Neutrophil (primary cell): ENCODE results near the gene SNAPC3.

Source experiments
- H3K27ac ChIP-seq: fragments of 200-600 bp; sonication (generic); 2 replicates; pipeline ENCODE4 v1.5.1; 2016; ENCODE audit warnings: mild to moderate bottlenecking, moderate library complexity
- H3K27me3 ChIP-seq: fragments of 200-600 bp; sonication (generic); 2 replicates; pipeline ENCODE4 v1.6.0; 2016; ENCODE audit warnings: mild to moderate bottlenecking
- H3K36me3 ChIP-seq: fragments of 200-600 bp; sonication (generic); 2 replicates; pipeline ENCODE4 v1.5.1; 2017
- H3K4me1 ChIP-seq, 2 experiments: fragments of 200-600 bp in 1 of 2; sonication (generic) in 1 of 2; 1 replicate in 1 of 2; 2 replicates in 1 of 2; pipeline versions ENCODE4 v1.5.1 to v1.6.1; 2013 to 2016; ENCODE audit warnings: low read depth in 1 of 2, low read length in 1 of 2, mild to moderate bottlenecking in 1 of 2, moderate library complexity in 1 of 2; ENCODE audit not compliant: control insufficient read depth in 1 of 2, insufficient read depth in 1 of 2
- H3K4me3 ChIP-seq, 2 experiments: fragments of 200-600 bp in 1 of 2; sonication (generic) in 1 of 2; 1 replicate in 1 of 2; 2 replicates in 1 of 2; pipeline ENCODE4 v1.5.1; 2013 to 2016; ENCODE audit warnings: low read depth in 1 of 2, low read length in 1 of 2, mild to moderate bottlenecking in 1 of 2, moderate library complexity in 1 of 2
- H3K9me3 ChIP-seq: fragments of 200-600 bp; sonication (generic); 2 replicates; pipeline ENCODE4 v1.5.1; 2016
- TF ChIP-seq, protein P1 (sequence below): fragments of 200-600 bp; sonication (generic); IDR thresholded peaks from 2 replicates; pipeline ENCODE4 v1.5.1; 2016; ENCODE audit warnings: antibody characterized with exemption

The SNAPC3 gene

DNA sequence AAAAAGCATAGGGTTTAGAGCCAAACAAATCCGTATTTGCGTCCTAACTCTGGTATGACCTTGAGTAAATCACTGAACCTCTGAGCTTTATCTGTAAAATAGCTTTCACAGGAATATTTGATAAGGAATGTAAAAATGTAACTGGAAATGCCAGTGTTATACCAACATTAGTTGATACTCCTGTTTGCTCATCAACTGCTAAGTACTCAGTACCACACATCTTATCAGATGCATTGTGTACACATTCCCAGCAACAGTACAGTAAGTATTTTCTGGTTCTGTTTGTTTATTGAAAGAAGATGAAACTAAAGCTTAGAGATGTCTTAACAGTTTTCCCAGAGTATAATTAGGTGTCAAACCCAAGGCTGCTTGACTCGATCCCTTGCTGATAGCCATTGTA lies 21.5 kb downstream of the SNAPC3 start:
- Histone ChIP-seq H3K4me3 (no peak overlapping the region), H3K36me3 (peaks cover 59% of the 10 kb centered on the region), H3K27ac (no peak overlapping the region), H3K9me3 (no peaks in the 10 kb centered on the region), H3K27me3 (no peaks in the 10 kb centered on the region), H3K4me1 (no peaks in the 10 kb centered on the region)
- TF ChIP-seq, protein P1, sequence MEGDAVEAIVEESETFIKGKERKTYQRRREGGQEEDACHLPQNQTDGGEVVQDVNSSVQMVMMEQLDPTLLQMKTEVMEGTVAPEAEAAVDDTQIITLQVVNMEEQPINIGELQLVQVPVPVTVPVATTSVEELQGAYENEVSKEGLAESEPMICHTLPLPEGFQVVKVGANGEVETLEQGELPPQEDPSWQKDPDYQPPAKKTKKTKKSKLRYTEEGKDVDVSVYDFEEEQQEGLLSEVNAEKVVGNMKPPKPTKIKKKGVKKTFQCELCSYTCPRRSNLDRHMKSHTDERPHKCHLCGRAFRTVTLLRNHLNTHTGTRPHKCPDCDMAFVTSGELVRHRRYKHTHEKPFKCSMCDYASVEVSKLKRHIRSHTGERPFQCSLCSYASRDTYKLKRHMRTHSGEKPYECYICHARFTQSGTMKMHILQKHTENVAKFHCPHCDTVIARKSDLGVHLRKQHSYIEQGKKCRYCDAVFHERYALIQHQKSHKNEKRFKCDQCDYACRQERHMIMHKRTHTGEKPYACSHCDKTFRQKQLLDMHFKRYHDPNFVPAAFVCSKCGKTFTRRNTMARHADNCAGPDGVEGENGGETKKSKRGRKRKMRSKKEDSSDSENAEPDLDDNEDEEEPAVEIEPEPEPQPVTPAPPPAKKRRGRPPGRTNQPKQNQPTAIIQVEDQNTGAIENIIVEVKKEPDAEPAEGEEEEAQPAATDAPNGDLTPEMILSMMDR: no peak

DNA sequence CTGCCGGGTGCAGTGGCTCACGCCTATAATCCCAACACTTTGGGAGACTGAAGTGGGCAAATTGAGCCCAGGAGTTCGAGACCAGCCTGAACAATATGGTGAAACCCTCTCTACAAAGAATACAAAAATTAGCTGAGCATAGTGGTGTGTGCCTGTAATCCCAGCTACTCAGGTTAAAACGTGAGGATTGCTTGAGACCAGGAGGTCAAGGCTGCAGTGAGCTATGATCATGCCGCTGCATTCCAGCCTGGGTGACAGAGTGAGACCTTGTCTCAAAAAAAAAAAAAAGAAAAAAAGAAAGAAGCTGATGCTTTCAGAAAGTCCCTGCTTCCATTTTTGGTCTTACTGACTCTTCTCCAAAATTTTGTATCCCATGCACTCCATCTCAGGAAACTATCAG lies 31.3 kb downstream of the SNAPC3 start:
- Histone ChIP-seq H3K36me3 (peaks cover 80% of the 10 kb centered on the region), H3K27ac (no peak overlapping the region), H3K4me1 (no peaks in the 10 kb centered on the region), H3K4me3 (no peak overlapping the region), H3K27me3 (no peaks in the 10 kb centered on the region), H3K9me3 (no peaks in the 10 kb centered on the region)
- TF ChIP-seq, protein P1: no peak

DNA sequence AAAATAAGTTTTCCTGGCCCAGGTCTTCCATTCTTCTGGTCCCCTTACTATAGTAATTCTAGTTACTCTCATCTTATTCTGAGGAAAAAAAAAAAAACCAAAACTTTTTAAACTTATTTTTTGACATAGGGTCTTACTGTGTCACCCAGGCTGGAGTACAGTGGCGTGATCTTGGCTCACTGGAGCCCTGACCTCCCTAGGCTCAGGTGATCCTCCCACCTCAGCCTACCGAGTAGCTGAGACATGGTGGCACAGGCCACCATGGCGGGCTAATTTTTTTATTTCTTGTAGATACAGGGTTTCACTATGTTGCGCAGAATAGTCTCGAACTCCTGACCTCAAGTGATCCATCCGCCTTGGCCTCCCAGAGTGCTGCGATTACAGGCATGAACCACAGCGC lies 38.4 kb downstream of the SNAPC3 start:
- no peaks in the 10 kb centered on the region for H3K4me1 ChIP-seq
- no peak overlapping the region for H3K27ac ChIP-seq
- peaks cover 86% of the 10 kb centered on the region for H3K36me3 ChIP-seq
- TF ChIP-seq, protein P1: no peak
- no peak overlapping the region for H3K4me3 ChIP-seq
- H3K27me3 ChIP-seq: no peaks in the 10 kb centered on the region
- H3K9me3 ChIP-seq: no peaks in the 10 kb centered on the region

DNA sequence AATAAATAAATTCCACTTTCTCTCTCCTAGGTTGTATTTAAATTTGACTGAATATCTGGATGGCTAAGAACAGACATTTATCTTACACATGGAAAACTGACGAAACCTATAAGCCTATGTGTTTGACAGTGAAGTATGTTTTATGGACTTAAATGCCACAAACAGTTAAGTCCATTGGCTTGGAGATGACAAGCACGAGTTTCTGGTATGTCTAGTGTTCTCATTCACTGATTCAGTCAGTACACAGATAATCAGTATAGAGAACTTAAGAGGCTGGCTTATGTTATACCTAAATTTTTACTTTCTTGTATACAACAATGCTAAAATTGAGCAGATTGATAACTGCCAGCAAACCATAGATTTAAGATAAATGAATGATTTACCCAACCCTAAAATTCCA lies 38.9 kb downstream of the SNAPC3 start:
- H3K4me1 ChIP-seq: no peaks in the 10 kb centered on the region

DNA sequence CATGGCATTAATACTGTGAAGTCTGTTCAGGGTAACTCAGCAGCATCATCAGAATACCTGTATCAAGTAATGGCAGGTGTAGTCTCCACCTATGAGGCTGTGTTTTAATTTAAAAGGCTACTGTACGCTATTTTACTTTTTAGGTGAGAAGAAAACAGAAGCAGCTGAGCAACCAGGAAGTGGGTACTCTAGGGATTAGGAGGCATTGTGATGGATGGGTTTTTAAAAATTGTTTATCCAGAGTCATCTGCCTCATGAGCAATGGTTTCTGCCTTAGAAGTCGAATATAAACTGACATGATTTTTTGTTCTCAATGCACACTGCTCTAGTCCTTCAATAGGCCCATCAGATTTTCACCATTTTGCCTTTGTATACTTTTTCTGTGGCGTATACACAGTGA lies 45.5 kb downstream of the SNAPC3 start:
- Histone ChIP-seq H3K36me3 (peaks cover 99% of the 10 kb centered on the region), H3K4me1 (no peaks in the 10 kb centered on the region), H3K9me3 (no peaks in the 10 kb centered on the region), H3K27me3 (no peaks in the 10 kb centered on the region), H3K4me3 (no peak overlapping the region), H3K27ac (no peak overlapping the region)
- TF ChIP-seq, protein P1: no peak

More for the DNA sequence above, 38.9 kb downstream of the SNAPC3 start:
- Histone ChIP-seq H3K27ac (no peak overlapping the region), H3K36me3 (peaks cover 92% of the 10 kb centered on the region), H3K27me3 (no peaks in the 10 kb centered on the region), H3K9me3 (no peaks in the 10 kb centered on the region), H3K4me3 (no peak overlapping the region)
- TF ChIP-seq, protein P1: no peak

DNA sequence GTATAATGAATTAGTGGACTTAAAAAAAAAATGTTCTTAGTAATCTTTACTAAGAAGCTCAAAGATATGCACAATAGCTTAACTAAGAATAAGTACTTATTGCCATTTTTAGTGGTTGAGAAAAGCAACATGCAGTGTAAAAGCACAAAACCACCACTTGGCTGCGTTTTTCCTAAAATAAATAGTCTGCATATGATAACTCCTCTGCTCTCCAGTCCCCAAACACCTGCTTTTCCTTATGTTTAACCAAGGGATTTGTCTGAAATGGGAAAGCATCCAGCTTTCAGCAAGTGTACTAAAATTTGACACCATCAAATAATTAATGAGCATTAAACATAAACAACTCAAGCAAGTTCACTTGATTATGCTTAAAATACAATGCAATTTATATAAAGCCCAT lies 46.7 kb downstream of the SNAPC3 start:
- H3K36me3 ChIP-seq: peaks cover 95% of the 10 kb centered on the region
- no peak overlapping the region for H3K27ac ChIP-seq
- no peaks in the 10 kb centered on the region for H3K27me3 ChIP-seq
- no peak overlapping the region for H3K4me3 ChIP-seq
- TF ChIP-seq, protein P1: no peak
- H3K9me3 ChIP-seq: no peaks in the 10 kb centered on the region
- no peaks in the 10 kb centered on the region for H3K4me1 ChIP-seq
